ENCODE data around the gene UBE2E2.

Gene UBE2E2

DNA sequence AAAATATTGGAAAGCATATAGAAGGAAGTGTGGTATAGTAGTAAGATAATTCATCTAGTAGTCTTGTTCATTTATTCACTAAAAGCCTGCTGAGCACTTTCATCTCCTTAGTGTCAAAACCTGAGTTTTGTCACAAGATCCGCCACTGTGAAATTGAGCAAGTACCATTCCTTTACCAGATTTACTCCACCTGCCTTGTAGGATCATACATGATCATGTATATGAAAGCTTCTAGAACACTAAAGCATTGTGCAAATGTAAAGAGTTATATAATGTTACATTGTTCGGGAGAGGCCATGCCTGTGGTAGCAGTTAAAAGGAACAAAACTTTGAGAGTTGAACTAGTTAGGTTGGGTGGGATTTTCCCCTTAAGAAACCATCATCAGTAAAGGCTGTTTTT is 35.0 kb downstream of the UBE2E2 start:
- no peak for DNase-seq (ENCODE audit: low read depth, low spot score)
- H3K36me3 ChIP-seq (ENCODE audit: control insufficient read depth, insufficient read depth, low read length), result no peaks in the 10 kb centered on the region
- no peaks in the 10 kb centered on the region for H3K4me1 ChIP-seq (ENCODE audit: control insufficient read depth, insufficient read depth, low read length)
- WGBS (ENCODE audit: insufficient coverage, insufficient read length), result no CpG with 5 or more reads among the region's 2 CpGs
- no peaks in the 10 kb centered on the region for H3K27me3 ChIP-seq (ENCODE audit: control insufficient read depth, insufficient read depth, low read length)
- no peak overlapping the region for H3K4me3 ChIP-seq (ENCODE audit: low read length)
- H3K27ac ChIP-seq (ENCODE audit: low read length), result no peak overlapping the region
- no peaks in the 10 kb centered on the region for H3K9me3 ChIP-seq (ENCODE audit: control insufficient read depth, insufficient read depth, low read length)

- Histone ChIP-seq H3K4me1 (ENCODE audit: control insufficient read depth, insufficient read depth, low read length) (no peaks in the 10 kb centered on the region), H3K36me3 (ENCODE audit: control insufficient read depth, insufficient read depth, low read length) (no peaks in the 10 kb centered on the region), H3K4me3 (ENCODE audit: low read length) (no peak overlapping the region), H3K27me3 (ENCODE audit: control insufficient read depth, insufficient read depth, low read length) (no peaks in the 10 kb centered on the region), H3K27ac (ENCODE audit: low read length) (no peak overlapping the region), H3K9me3 (ENCODE audit: control insufficient read depth, insufficient read depth, low read length) (no peaks in the 10 kb centered on the region)
- no CpG with 5 or more reads among the region's 4 CpGs for WGBS (ENCODE audit: insufficient coverage, insufficient read length)
- DNase-seq (ENCODE audit: low read depth, low spot score), result no peak
Measured at GRCh38 chr3:23238578-23238977, 35.5 kb downstream of the UBE2E2 start.

GRCh38 chr3:23239211-23240068 is 36.3 kb downstream of the UBE2E2 start:
- no peaks in the 10 kb centered on the region for H3K36me3 ChIP-seq (ENCODE audit: control insufficient read depth, insufficient read depth, low read length)
- no CpG with 5 or more reads among the region's 4 CpGs for WGBS (ENCODE audit: insufficient coverage, insufficient read length)
- DNase-seq (ENCODE audit: low read depth, low spot score), result no peak
- no peaks in the 10 kb centered on the region for H3K27me3 ChIP-seq (ENCODE audit: control insufficient read depth, insufficient read depth, low read length)
- H3K4me1 ChIP-seq (ENCODE audit: control insufficient read depth, insufficient read depth, low read length), result no peaks in the 10 kb centered on the region
- H3K9me3 ChIP-seq (ENCODE audit: control insufficient read depth, insufficient read depth, low read length), result no peaks in the 10 kb centered on the region
- no peak overlapping the region for H3K27ac ChIP-seq (ENCODE audit: low read length)
- no peak overlapping the region for H3K4me3 ChIP-seq (ENCODE audit: low read length)

- no CpG with 5 or more reads among the region's 3 CpGs for WGBS (ENCODE audit: insufficient coverage, insufficient read length)
- Histone ChIP-seq H3K4me3 (ENCODE audit: low read length) (no peak overlapping the region), H3K27me3 (ENCODE audit: control insufficient read depth, insufficient read depth, low read length) (no peaks in the 10 kb centered on the region), H3K9me3 (ENCODE audit: control insufficient read depth, insufficient read depth, low read length) (no peaks in the 10 kb centered on the region), H3K27ac (ENCODE audit: low read length) (no peak overlapping the region), H3K36me3 (ENCODE audit: control insufficient read depth, insufficient read depth, low read length) (no peaks in the 10 kb centered on the region), H3K4me1 (ENCODE audit: control insufficient read depth, insufficient read depth, low read length) (no peaks in the 10 kb centered on the region)
- no peak for DNase-seq (ENCODE audit: low read depth, low spot score)
Measured at GRCh38 chr3:23240171-23240785, 37.2 kb downstream of the UBE2E2 start.

DNA sequence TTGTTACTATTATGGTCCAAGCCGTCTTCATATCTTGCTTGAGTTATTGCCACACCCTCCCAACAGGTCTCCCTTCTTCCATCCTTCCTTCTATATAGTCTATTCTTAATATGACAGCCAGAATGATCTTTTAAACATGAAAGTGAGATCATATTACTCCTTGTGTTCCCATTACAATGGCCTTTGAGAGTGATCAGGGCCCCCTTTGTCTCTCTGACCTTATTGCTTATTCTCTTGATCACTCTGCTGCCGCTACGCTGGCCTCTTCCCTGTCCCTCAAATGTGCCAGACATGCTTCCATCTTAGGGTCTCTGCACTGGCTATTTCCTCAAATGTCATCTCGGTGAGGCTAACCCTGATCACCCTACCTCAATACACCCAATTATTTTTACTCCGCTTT is 38.1 kb downstream of the UBE2E2 start:
- DNase-seq (ENCODE audit: low read depth, low spot score), result no peak
- H3K36me3 ChIP-seq (ENCODE audit: control insufficient read depth, insufficient read depth, low read length), result no peaks in the 10 kb centered on the region
- H3K9me3 ChIP-seq (ENCODE audit: control insufficient read depth, insufficient read depth, low read length), result no peaks in the 10 kb centered on the region
- H3K27me3 ChIP-seq (ENCODE audit: control insufficient read depth, insufficient read depth, low read length), result no peaks in the 10 kb centered on the region
- no peak overlapping the region for H3K4me3 ChIP-seq (ENCODE audit: low read length)
- H3K27ac ChIP-seq (ENCODE audit: low read length), result no peak overlapping the region
- H3K4me1 ChIP-seq (ENCODE audit: control insufficient read depth, insufficient read depth, low read length), result no peaks in the 10 kb centered on the region
- 100% methylated on average over 1 of the region's 5 CpGs for WGBS (ENCODE audit: insufficient coverage, insufficient read length)

GRCh38 chr3:23242106-23242505 is 39.0 kb downstream of the UBE2E2 start:
- WGBS (ENCODE audit: insufficient coverage, insufficient read length), result no CpG with 5 or more reads among the region's 2 CpGs
- Histone ChIP-seq H3K27me3 (ENCODE audit: control insufficient read depth, insufficient read depth, low read length) (no peaks in the 10 kb centered on the region), H3K36me3 (ENCODE audit: control insufficient read depth, insufficient read depth, low read length) (no peaks in the 10 kb centered on the region), H3K4me1 (ENCODE audit: control insufficient read depth, insufficient read depth, low read length) (no peaks in the 10 kb centered on the region), H3K4me3 (ENCODE audit: low read length) (no peak overlapping the region), H3K27ac (ENCODE audit: low read length) (no peak overlapping the region), H3K9me3 (ENCODE audit: control insufficient read depth, insufficient read depth, low read length) (no peaks in the 10 kb centered on the region)
- DNase-seq (ENCODE audit: low read depth, low spot score), result no peak

DNA sequence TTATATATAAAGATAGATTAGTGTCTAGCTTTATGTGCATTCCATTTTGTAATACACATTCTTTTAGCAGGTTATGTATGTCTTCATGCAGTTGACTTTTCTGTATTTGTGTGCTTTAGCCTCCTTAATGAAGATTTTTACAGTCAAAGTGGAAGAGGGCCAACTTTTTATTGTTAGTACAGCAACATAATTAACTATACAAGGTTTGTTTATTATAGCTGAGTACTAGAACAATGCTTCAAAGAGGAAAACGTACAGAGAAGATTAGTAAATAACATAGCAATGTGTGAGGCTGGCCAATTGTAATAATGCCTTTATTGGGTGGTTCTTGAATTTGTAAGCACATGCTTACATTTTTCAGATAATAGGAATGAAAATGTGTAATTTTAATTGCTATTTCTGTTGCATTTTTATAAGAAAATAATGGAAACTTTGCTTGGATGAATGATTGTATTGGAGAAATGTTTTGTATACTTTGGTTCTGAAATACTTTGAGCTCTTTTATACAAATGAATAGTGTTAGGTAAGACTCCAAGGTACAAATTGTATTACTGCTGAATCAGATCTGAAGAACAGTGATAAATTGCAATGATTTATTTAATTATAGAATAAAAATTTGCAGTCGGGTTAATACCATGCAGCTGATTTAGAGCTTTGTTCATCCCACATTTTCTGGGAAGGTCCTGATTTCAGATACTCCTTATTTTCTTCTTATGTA is 41.4 kb downstream of the UBE2E2 start:
- Histone ChIP-seq H3K4me1 (ENCODE audit: control insufficient read depth, insufficient read depth, low read length) (no peaks in the 10 kb centered on the region), H3K27ac (ENCODE audit: low read length) (no peak overlapping the region), H3K27me3 (ENCODE audit: control insufficient read depth, insufficient read depth, low read length) (no peaks in the 10 kb centered on the region), H3K9me3 (ENCODE audit: control insufficient read depth, insufficient read depth, low read length) (no peaks in the 10 kb centered on the region), H3K36me3 (ENCODE audit: control insufficient read depth, insufficient read depth, low read length) (no peaks in the 10 kb centered on the region), H3K4me3 (ENCODE audit: low read length) (no peak overlapping the region)
- no peak for DNase-seq (ENCODE audit: low read depth, low spot score)
- WGBS (ENCODE audit: insufficient coverage, insufficient read length), result no CpG with 5 or more reads among the region's 2 CpGs

DNA sequence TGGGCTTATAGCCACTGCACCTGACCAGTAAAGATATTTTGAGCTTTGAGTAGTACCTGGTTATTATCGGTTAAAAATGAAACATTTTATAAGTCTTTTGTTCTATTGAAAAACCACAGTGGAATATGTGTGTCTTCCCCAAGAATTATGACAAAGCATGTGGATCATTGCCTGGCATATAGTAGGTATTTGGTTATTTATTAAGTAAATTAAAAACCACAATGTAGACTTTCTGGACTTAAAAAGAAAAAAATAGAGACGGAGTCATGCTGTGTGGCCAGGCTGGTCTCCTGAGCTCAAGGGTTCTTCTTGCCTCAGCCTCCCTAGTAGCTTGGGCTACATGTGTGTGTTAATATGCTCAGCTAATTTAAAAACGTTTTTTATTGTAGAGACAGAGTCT is 43.5 kb downstream of the UBE2E2 start:
- H3K27me3 ChIP-seq (ENCODE audit: control insufficient read depth, insufficient read depth, low read length), result no peaks in the 10 kb centered on the region
- no peaks in the 10 kb centered on the region for H3K4me1 ChIP-seq (ENCODE audit: control insufficient read depth, insufficient read depth, low read length)
- no peak for DNase-seq (ENCODE audit: low read depth, low spot score)
- no peaks in the 10 kb centered on the region for H3K36me3 ChIP-seq (ENCODE audit: control insufficient read depth, insufficient read depth, low read length)
- H3K27ac ChIP-seq (ENCODE audit: low read length), result no peak overlapping the region
- no peaks in the 10 kb centered on the region for H3K9me3 ChIP-seq (ENCODE audit: control insufficient read depth, insufficient read depth, low read length)
- no CpG with 5 or more reads among the region's 3 CpGs for WGBS (ENCODE audit: insufficient coverage, insufficient read length)
- H3K4me3 ChIP-seq (ENCODE audit: low read length), result no peak overlapping the region

DNA sequence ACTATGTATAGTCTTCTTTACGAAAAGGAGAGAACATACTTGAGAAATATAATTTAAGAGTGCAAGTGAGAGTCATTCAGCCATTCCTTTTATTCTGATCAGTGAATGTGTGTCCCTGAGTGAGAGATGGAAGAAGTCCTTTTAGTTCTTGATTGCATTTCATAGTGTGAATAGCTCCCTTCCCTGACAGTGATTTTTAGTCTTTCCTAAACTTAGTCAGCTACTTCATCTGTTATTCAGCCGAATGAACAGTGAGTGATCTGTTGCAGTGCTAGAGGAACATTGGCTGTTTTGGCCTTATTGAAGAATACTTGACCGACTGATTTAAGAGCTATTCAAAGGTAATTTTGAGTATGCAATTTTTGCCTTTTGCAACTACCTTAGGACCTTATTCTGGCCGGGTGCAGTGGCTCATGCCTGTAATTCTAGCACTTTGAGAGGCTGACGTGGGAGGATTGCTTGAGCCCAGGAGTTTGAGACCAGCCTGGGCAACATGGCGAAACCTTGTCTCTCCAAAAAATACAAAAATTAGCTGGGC is 45.5 kb downstream of the UBE2E2 start:
- DNase-seq (ENCODE audit: low read depth, low spot score), result no peak
- Histone ChIP-seq H3K27me3 (ENCODE audit: control insufficient read depth, insufficient read depth, low read length) (no peaks in the 10 kb centered on the region), H3K4me3 (ENCODE audit: low read length) (no peak overlapping the region), H3K9me3 (ENCODE audit: control insufficient read depth, insufficient read depth, low read length) (no peaks in the 10 kb centered on the region), H3K36me3 (ENCODE audit: control insufficient read depth, insufficient read depth, low read length) (no peaks in the 10 kb centered on the region), H3K4me1 (ENCODE audit: control insufficient read depth, insufficient read depth, low read length) (no peaks in the 10 kb centered on the region), H3K27ac (ENCODE audit: low read length) (no peak overlapping the region)
- no CpG with 5 or more reads among the region's 6 CpGs for WGBS (ENCODE audit: insufficient coverage, insufficient read length)

- no peaks in the 10 kb centered on the region for H3K36me3 ChIP-seq (ENCODE audit: control insufficient read depth, insufficient read depth, low read length)
- no peaks in the 10 kb centered on the region for H3K9me3 ChIP-seq (ENCODE audit: control insufficient read depth, insufficient read depth, low read length)
- no peak overlapping the region for H3K27ac ChIP-seq (ENCODE audit: low read length)
- H3K4me3 ChIP-seq (ENCODE audit: low read length), result no peak overlapping the region
- DNase-seq (ENCODE audit: low read depth, low spot score), result no peak
- no peaks in the 10 kb centered on the region for H3K27me3 ChIP-seq (ENCODE audit: control insufficient read depth, insufficient read depth, low read length)
- no CpG with 5 or more reads among the region's 1 CpG for WGBS (ENCODE audit: insufficient coverage, insufficient read length)
- no peaks in the 10 kb centered on the region for H3K4me1 ChIP-seq (ENCODE audit: control insufficient read depth, insufficient read depth, low read length)
Measured at GRCh38 chr3:23249961-23250360, 46.8 kb downstream of the UBE2E2 start.
